Measurements from ENCODE around the gene YWHAQ.

DNA sequence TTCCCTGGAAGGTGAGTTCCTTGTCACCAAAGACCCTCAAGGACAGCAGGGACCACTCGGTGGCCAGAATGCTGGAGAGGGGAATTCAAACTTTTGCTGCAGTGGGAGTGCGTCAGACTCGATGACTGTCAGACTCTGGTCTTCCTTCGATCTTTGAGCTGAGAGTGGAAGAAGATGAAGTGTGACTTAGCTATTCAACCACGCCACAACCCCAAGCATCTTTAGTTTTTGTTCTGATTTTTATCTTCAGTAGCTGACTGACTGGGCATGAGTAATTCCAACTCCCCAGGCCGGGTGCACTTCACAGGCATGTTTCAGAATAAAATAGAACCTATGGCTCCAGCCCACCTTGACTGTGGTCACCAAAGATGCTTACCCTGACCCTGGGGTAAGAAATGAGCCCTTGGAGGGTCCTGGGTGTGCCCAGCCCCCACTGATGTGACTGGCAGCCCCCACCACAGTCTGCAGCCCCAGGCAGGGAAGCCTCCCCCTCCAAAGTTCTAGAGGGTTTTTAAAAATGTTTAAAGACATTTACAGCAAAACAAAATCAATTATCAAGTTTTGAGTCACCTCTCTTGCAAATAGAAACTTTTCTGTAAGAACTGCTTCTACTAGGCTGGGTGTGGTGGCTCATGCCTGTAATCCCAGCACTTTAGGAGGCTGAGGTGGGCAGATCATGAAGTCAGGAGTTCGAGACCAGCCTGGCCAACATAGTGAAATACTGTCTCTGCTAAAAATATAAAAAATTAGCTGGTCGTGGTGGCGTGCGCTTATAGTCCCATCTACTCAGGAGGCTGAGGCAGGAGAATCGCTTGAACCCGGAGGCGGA lies 24.9 kb upstream of the YWHAQ start:
- TF ChIP-seq, protein P1, sequence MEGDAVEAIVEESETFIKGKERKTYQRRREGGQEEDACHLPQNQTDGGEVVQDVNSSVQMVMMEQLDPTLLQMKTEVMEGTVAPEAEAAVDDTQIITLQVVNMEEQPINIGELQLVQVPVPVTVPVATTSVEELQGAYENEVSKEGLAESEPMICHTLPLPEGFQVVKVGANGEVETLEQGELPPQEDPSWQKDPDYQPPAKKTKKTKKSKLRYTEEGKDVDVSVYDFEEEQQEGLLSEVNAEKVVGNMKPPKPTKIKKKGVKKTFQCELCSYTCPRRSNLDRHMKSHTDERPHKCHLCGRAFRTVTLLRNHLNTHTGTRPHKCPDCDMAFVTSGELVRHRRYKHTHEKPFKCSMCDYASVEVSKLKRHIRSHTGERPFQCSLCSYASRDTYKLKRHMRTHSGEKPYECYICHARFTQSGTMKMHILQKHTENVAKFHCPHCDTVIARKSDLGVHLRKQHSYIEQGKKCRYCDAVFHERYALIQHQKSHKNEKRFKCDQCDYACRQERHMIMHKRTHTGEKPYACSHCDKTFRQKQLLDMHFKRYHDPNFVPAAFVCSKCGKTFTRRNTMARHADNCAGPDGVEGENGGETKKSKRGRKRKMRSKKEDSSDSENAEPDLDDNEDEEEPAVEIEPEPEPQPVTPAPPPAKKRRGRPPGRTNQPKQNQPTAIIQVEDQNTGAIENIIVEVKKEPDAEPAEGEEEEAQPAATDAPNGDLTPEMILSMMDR (conservative IDR thresholded peaks at IDR 0.05) = no peak
- TF ChIP-seq ZFX (IDR thresholded peaks at IDR 0.05) = no peak

Data from C4-2B (cell line).